ENCODE measurements around the gene TCN1.
"Not testable (repeated sequence)": the region's sequence is repeated elsewhere in the genome, so short reads cannot be mapped to it uniquely, and the experiment has no call there.

TCN1 gene

GRCh38 chr11:59866397-59866796, at the start of gene TCN1:
TCN1 (minus strand) TSS chr11:59866487; CDS start chr11:59866470, 17 bp downstream.
- DNase-seq, result no peak

GRCh38 chr11:59903569-59903968, 37.3 kb upstream of the TCN1 start:
- DNase-seq, result not testable (repeated sequence)

GRCh38 chr11:59901306-59901705, 35.0 kb upstream of the TCN1 start:
- no peak for DNase-seq

GRCh38 chr11:59900366-59901126, 34.3 kb upstream of the TCN1 start:
- DNase-seq, result no peak

- no peak for DNase-seq
These were observed 33.2 kb upstream of the TCN1 start for GRCh38 chr11:59899532-59899931.

GRCh38 chr11:59898650-59899049, 32.4 kb upstream of the TCN1 start:
- DNase-seq, result no peak

GRCh38 chr11:59898046-59898445, 31.8 kb upstream of the TCN1 start:
- no peak for DNase-seq

GRCh38 chr11:59894616-59895015, 28.3 kb upstream of the TCN1 start:
- no peak for DNase-seq

- DNase-seq, result no peak
These were observed 25.5 kb upstream of the TCN1 start for GRCh38 chr11:59891781-59892181.

- not testable (repeated sequence) for DNase-seq
These were observed 20.9 kb upstream of the TCN1 start for GRCh38 chr11:59887156-59887555.

- DNase-seq, result no peak
These were observed 17.3 kb upstream of the TCN1 start for GRCh38 chr11:59883597-59883996.

GRCh38 chr11:59879567-59879966, 13.3 kb upstream of the TCN1 start:
- no peak for DNase-seq

- DNase-seq, result no peak
These were observed 12.3 kb upstream of the TCN1 start, which contains the start of gene OOSP3 for GRCh38 chr11:59878575-59878974. OOSP3 (plus strand) TSS chr11:59878782; CDS start chr11:59878809, 27 bp downstream.

- DNase-seq, result no peak
These were observed 11.5 kb upstream of the TCN1 start for GRCh38 chr11:59877784-59878183.

GRCh38 chr11:59877325-59877724, 11.0 kb upstream of the TCN1 start:
- DNase-seq, result no peak

GRCh38 chr11:59875856-59876519, 9.7 kb upstream of the TCN1 start:
- DNase-seq, result no peak

- no peak for DNase-seq
These were observed 5.8 kb upstream of the TCN1 start for GRCh38 chr11:59872076-59872475.

- DNase-seq, result no peak
These were observed 1.7 kb upstream of the TCN1 start for GRCh38 chr11:59867946-59868345.

- no peak for DNase-seq
These were observed 549 bp upstream of the TCN1 start for GRCh38 chr11:59866836-59867235.

- no peak for DNase-seq
These were observed 1.3 kb downstream of the TCN1 start for GRCh38 chr11:59865031-59865430.

GRCh38 chr11:59862252-59862651, 4.0 kb downstream of the TCN1 start:
- no peak for DNase-seq

- no peak for DNase-seq
These were observed 6.6 kb downstream of the TCN1 start for GRCh38 chr11:59859673-59860072.

GRCh38 chr11:59857439-59858434, 8.6 kb downstream of the TCN1 start:
- no peak for DNase-seq
